NOMO-1 treated with DMSO at 0.1 percent for 48 hours (cell line): ENCODE results near the gene MYOG.

ENCODE experiments used
- DNase-seq: peaks from one replicate; lab custom pipeline; 2025; ENCODE audit not compliant: unreplicated experiment; lab: John Stamatoyannopoulos, UW

The MYOG gene

DNA sequence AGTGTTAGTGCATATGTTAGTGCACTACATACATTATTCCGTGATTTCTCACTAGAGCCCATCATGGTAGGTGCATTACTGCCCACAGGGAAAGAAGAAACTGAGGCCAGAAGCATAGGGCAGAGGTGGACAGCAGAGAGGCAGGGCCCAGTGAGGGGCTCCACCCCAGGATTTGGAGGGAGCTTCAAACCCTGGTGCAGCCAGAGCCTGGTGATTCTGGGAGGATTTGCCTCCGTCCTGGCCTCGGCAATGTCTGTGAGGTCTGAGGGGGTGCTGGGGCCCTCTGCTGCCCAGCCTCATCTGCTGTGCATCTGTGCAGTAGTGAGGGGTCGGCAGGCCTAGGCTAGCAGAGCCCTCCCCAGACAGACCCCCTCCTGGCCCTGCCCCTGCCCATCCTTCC lies 36.7 kb downstream of the MYOG start:
- DNase-seq = no peak

DNA sequence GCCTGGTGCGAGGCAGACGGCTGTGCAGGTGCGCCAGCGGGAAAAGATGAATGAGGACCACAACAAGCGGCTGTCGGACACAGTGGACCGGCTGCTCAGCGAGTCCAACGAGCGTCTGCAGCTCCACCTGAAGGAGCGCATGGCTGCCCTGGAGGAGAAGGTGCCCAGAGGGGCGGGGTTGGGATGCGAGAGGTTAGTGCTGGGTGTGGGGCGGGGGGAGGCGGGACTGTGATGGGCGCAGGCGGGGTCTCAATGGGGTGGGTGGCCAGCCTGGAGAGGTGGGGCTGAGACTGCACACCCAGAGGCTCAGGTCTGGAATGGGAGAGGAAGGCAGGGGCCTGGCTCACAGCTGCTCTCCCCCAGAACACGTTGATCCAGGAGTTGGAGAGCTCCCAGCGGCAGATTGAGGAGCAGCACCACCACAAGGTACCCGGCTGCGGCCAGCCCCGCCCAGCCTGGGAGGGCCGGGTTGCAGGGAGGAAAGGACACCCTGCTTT lies 37.2 kb downstream of the MYOG start:
- no peak for DNase-seq

DNA sequence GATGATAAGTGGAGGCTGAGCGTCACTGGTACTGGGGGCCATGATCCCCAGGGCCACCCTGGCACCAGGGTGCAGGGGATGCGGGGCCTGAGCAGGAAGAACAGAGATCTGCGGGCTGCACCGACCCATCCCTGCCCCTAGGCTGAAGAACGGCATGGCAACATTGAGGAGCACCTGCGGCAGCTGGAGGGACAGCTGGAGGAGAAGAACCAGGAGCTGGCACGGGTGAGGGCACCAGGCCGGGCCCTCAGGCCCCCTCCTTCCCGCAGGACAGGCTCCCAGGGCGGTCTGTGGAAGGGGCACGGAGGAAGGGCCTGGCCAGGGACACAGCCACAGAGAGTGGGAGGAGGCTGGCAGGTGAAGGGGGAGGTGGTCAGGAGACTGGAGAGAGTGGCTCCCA lies 37.7 kb downstream of the MYOG start:
- DNase-seq = no peak

DNA sequence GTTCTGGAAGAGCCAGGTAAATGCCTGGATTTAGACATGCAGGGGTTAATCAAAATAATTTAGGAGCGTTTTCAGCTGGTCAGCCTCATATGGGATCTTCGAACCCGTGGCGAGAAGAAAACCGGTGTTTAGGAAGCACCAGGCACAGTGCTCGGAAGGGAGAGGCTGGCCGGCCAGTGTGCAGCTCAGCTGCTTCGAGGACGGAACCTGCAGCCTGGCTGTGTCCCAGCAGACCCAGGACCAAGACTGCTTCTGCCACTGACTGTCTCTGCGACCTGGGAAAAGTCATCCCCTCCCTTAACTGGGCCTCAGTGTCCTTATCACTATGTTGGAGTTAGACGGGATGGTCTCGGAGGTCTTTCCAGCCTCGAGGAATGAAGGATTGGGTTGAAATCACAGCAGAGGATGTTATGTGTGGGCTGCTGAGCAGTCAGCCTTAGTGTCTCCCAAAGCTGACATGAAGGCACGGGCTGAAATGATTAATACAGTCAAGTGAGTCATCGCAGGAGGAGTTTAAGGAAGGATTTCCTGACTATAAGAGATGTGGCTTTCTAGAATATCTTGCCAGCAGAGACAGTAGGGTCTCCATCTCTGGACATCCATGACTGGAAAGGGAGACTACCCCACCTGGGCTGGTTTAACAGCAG lies 38.7 kb downstream of the MYOG start:
- peak; percentile 70 for DNase-seq

DNA sequence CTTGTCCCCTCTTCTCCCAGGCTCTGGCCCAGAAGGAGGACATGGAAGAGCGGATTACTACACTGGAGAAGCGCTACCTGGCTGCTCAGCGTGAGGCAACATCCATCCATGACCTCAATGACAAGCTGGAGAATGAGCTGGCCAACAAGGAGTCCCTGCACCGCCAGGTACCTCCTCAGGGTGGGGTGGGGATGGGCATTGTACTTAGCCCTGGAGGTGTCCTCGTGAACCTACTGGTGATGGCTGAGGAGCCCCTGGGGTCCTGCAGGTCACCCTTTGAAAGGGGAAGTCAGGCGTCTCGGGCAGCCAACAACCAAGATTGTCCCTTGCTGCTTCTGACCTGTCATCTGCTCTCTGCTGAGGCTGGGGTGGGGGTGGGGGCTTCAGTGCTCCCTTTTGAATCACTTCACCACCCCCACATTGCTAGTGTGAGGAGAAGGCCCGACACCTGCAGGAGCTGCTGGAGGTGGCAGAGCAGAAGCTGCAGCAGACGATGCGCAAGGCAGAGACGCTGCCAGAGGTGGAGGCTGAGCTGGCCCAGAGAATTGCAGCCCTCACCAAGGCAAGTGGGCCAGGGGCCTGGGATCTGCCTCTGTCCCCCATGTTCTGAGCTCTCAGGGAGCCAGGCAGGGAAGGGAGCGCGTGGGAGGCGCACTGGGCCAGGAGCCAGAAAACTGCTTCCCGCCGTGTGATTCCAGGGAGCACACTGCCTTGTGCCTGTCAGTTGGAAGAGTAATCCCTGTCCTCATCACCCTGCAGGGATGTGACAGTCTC lies 39.8 kb downstream of the MYOG start:
- no peak for DNase-seq

DNA sequence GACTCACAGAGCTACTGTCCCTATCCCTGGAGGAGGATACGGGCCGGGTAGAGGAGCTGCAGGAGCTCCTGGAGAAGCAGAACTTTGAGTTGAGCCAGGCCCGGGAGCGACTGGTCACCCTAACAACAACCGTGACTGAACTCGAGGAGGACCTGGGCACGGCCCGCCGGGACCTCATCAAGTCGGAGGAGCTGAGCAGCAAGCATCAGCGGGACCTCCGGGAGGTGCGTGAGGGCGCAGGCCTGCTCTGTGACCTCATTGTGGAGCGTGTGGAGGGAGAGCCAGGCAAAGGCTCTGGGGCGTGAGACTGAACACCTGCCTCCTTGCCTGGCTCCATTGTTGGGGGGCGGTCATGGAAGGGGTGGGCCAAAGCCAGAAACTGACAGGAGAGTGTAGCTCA lies 40.5 kb downstream of the MYOG start:
- no peak for DNase-seq

DNA sequence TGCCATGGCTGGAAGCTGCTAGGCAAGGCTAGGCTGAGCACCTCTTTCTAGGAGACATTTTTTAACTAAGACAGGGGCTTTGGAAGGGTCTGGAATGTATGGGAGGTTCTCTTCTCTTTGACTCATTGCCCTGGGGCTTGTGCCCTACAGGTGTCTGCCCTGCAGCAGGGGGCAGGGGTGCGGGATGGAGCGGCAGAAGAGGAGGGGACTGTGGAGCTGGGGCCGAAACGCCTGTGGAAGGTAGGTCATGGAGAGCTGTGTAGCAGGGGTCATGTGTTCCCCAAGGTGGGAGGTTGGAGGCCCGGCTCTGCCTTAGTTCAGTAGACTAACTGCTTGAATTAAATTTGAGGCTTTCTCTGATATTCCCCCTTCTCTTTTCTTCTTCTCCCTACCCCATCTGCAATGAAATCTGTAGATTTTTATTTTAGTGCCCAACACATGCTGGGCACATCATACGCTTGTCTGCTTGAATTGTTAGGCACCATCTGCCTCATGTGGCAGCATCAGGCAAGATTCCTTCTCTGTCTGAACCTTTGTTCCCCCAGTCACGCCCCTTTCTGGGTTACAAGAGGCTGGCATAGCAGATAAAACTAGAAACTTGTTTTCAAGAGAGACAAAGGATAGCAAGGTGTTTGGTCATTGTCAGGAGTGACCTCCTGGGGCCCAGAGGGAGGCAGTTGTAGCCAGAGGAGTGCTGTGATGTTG lies 41.1 kb downstream of the MYOG start:
- DNase-seq = no peak

DNA sequence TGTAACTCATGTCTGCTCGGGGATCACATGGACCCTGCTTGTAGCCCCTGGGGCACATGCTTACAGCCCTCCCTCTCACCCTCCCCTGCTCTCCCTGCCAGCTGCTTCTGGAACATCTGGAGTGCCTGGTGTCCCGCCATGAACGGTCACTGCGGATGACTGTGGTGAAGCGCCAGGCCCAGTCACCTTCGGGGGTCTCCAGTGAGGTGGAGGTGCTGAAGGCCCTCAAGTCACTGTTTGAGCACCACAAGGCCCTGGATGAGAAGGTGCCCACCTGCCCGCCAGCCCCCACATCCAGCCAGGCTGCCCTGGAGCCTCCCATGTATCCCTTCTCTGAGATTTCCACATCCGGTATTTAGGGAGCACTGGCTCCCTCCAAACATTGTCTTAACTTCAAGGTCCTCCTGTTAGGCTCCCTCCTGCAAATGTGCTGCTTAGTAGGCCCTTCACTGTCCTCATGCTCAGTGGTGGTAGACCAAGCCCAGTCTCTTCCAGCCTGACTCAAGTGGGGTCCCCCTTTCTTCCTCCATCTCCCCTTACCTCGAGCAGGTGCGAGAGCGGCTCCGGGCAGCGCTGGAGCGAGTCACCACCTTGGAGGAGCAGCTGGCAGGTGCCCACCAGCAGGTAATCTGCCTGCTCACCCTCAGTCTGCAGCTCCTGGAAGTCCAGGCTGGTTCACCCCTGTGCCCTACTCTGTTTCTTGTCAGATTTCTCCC lies 41.8 kb downstream of the MYOG start:
- no peak for DNase-seq

DNA sequence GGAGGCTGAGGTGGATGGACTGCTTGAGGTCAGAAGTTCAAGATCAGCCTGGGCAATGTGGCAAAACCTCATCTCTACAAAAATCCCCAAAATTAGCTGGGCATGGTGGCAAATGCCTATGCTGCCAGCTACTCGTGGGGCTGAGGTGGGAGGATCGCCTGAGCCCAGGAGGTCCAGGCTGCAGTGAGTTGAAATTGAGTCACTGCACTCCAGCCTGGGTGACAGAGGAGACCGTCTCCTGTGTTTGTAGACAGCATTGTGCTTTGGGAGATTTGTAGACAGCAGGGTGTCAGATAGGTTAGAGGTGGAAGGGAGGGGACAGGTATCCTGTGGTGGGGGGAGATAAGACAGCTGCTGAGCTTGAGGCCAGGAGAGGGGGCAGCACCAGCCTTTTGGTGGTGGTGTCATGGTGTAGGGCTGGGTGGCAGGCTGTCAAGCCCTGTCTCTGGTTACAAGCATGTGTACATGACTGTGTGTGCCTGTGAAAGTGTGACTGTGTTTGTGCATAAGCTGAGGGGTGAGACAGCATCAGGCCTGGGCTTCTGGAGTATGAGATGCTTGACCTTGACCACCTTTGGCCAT lies 44.4 kb downstream of the MYOG start:
- DNase-seq = no peak

DNA sequence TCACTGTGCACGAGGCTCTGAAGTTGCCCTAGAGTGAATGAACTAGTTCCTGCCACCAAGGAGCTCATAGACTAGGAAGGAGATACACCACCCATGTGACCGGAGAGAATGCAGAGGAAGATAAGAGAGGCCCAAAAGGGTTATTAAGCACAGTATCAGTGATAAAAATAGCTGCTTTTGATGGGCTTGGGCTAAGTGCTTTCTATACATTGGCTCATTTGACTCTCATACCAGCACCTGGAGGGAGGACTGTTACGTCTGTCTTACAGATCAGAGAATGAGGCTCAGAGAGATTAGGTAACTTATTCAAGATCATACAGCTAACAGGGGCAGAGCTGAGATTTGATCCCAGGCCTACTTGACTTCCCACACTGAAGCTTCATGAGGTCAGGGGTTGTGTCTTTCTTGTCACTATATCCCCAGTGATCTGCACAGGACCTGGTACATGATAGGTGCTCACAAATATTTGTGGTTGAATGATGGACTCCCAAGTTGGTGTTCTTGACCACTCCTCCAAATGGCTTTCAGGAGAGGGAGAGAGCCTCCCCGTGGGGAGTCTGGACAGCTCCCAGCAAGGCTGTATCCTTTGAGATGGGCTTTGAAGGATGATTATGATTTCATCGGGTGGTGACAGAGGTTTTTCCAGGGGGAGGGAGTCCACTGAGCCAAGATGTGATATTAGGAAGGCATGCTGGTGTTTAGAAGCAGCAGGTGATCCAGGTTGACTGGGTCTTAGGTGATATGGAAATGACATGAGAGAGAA lies 45.1 kb downstream of the MYOG start:
- DNase-seq = no peak

DNA sequence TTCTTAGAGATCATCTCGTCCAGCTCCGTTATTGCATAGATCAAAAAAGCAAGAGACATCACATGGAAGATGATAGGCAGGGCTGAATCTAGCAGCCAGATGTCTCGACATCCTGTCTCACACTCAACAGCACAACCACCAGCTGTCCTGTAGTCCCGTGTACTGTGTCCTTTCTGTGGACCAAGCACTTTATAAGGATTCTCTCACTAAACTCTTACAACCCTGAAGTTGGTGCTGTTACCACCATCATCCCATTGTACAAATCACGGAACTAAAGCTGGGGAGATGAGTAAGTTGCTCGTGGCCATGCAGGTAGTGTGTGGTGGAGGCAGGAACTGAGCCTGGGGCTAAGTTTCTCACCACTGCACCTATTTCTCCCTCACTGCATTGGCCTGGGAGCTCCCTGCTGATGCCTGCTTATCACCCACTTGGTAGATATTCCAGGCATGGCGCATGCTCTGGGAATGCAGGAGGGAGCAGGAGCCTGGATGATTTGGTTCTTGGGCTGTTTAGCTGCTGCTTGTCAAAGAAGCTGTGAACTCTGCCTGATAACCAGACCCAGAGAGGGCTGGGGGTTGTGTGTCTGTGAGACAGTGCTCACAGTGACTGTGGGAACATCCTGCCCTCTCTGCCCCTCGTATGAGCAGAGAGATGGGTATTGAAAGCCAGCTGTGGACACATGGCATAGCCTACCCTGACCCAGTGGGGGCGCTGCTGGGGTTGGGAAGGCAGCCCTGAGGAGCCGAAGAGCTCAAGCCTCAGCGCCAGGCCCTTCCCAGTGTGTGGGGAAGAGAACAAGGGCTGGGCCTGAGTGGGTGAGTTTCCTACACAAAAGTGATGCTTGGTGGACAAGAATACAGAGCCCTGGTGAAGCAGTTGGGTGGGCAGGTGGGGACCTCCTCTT lies 46.0 kb downstream of the MYOG start:
- peak; percentile 74 for DNase-seq

DNA sequence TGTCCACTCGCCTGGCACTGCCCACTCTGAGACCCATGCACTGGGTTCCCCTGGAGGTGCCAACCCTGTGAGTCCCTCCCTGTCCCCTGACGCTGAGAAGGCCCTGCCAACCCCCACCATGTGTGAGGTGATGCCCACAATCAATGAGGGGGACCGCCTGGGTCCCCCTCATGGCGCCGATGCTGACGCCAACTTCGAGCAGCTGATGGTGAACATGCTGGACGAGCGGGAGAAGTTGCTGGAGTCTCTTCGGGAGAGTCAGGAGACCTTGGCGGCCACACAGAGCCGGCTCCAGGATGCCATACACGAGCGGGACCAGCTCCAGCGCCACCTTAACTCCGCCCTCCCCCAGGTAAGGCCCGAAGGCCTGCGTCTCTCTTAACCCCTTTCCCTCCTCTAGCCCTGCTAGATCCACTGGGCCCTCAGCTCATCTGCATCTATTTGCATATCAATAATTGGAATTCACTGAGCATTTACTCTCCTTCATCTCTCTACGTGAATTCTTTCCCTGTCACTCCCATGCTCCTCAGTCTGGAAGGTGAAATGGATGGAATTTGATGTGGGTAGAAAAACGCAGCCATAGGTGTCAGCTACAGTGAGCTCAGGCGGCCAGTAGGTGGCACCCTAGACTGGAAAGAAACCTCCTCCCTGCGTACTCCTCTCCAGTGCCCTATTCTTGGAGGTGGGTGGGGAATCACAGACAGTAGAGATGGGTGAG lies 46.8 kb downstream of the MYOG start:
- peak; percentile 75 for DNase-seq

DNA sequence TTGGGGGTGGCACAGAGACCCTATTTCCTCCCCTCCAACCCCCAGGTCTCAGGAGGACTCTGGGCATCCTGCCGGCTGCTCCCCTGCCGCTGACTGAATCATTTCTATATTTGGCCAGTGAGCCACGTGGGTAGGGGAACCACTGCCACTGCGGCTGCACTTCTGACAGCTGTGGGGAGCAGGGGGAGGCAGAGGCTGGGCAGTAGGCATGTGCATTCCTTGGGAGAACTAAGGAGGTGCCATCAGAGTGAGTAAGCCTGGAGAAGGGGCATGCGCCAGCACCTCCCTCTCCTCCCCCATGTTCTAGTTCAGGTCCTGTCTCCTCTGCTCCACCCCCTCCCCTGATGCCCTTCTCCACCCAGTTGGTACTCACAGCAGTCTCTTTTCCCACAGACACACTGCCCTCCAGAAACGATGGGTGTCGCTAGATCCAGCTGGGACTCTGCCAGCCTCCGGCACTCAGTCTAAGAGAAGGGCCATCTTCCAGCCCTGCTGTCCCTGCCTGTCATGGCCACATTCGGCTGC lies 47.5 kb downstream of the MYOG start:
- no peak for DNase-seq

DNA sequence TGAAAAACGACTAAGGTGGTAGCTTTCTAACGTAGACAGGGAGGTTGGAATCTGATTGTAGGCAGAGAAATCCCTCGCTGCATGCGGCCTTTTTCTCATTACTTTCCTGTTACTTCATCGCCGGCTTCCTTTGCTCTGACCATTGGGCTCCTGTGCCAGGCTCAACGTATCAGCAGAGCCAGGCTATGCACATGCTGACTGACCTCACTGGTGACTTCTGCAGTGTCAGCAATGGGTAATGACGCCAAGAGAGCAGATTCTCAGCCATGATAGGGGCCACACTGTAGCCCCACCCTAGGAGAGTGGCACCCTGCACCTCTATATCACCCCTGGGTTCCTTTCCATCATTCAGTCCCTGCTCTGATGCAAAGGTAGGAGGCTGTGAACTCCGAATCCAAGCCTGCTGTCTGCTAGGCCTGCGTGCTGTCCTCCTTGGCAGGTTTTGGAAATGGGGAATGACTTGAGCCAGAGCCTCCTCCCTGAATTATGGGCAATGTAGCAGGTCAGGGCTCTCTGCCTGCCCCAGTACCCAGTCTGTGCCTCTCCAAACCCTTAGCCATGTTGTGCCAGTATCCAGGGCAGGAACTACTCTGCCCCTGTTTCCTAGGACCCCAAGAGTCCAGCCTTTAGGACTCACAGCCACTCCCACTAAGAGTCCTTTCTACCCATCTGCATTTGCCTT lies 48.2 kb downstream of the MYOG start:
- DNase-seq = no peak

DNA sequence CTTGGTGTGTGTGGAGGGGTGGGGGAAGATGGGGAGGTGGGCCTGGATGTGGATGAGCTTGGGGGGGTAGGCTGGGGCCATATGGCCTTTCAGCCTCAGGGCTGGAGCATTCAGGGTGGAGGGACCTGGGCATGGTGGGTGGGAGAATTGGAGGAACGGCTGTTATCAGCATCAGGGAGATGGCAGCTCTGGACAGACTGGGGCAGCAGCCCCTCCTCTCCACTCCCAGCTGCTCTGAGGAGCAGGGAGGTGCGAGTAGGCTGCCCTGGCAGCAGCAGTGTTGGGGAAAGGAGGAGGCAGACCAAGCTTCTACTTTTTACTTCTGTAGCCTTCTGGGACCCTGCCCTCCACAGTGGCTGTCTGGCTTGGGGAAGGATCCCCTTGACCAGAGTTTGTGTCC lies 49.3 kb downstream of the MYOG start:
- no peak for DNase-seq

DNA sequence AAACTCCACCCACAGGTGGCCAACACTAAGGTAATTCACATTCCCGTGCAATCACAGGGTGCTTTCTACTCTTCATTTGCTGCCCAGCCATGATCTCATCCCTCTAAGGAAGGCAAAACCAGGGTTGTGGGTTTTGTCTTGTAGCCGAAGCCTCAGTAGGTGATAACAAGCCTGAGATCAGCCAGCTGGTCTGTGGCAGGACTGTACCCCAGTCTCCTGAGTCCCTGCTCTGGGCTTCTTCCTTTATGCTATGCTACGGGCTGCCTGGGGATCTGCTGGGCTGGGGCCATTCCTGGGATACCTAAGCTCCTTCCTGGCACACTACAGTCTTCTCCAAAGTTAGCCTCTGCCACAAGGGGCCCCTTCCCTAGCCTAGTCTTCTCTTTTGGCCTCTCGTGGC lies 49.7 kb downstream of the MYOG start:
- DNase-seq = no peak

DNA sequence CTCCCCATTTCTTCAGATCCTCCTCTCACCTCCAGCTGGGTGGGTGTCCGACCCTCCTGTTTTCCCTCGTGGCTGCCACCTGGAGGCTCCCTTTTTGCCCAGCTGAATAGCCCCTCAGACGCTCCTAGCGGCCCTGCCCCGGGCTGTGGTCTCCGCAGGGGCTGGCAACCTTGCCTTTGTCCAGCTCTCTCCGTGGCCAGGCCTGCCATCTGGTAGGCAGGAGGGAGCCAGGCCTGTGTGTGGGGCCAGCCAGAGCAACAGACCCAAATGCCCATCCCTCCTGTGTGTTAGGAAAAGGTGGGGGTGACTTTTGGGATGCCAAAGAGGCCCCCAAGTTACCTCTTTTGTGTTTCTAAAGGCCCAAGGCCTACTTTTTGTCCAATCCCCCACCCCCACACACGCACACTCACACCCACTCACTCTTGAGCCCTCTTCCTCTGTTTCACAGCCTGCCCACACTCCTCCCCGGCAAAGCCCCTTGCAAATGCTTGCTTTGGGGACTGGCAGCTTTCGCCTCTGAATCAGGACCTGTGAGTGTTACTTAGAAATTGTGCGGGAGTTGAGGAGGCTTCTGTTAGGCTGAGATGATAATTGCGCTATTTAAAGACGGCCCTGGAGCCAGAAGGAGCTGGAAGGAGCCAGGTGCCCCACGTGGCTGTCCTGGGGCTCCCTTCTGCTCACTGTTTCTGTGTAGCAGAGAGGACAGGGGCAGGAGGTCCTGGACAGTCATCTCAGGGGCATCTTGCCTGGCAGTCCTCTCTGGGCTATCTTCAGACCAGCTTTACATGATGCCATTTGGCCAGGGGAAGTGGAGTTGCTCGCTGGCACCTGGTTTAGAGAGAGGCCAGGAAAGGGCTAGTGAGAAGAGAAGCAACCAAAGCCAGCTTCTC lies 50.5 kb downstream of the MYOG start:
- no peak for DNase-seq
